Measurements from ENCODE around the gene NEDD4L.
"Not testable (repeated sequence)": the region's sequence is repeated elsewhere in the genome, so short reads cannot be mapped to it uniquely, and the experiment has no call there.

NEDD4L gene

DNA sequence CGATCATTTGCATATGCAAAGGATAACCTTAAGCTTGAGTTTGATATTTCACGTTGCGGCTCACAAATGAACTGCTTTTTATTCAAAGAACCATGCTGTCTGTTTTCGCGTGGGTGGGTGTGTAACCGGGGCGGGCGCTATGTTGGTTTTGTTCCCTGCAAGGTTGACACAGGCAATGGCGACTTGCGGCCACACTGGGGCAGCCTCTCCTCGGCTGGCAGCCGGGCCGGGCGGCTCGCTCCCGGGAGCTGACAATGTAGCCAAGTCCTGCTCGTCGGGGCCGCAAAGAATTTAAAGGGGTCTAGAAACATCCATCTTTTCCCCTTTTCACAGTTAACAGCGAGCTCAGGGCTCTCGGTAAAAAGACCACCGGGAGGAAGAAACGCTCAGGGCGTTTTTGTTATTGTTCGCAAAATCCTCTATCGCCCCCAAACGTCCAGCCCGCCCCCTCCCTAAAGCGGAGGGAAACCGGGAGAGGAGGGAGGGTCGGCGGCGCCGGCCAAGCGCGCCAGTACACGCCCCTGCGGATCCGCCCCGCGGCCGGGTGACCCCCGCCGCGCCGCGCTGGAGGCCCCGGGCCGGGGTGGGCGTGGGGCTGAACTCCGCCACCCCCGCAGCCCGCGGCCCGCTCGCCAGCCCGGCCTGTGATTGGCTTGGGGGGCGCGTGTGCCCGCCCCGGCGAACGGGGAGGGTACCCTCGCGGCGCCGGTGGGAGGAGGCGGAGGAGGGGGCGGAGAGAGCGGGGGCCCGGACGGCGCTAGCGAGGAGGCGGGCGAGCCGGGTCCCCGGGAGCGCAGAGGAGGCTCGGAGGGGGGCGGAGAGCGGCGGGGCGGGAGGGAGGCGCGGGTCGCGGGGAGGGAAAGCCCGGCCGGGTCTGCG lies at the start of gene NEDD4L:
TSS of gene NEDD4L (plus strand) at position 736 of the 879 bp plus-strand sequence. CDS start 435 bp downstream, outside the sequence.
- FAIRE-seq, result no peak

DNA sequence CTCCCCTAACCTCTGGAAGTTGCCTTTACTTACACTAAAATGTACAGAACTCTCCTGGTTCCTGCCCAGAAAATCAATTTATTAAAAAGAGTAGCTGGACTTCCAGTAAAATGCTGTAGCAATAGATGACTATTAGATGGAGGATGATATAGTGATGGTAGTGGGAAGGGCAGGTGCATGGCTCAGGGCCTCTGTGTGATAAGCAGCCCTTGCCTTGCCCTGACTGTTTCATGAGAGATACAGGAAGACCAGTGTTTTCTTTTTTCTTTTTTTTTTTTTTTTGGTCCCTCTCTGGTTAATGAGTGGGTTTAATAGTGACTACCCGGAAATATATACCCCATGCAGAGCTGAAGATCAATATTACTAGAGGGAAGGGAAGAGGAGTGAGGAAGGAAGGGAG lies 48.7 kb upstream of the NEDD4L start:
- FAIRE-seq, result no peak

DNA sequence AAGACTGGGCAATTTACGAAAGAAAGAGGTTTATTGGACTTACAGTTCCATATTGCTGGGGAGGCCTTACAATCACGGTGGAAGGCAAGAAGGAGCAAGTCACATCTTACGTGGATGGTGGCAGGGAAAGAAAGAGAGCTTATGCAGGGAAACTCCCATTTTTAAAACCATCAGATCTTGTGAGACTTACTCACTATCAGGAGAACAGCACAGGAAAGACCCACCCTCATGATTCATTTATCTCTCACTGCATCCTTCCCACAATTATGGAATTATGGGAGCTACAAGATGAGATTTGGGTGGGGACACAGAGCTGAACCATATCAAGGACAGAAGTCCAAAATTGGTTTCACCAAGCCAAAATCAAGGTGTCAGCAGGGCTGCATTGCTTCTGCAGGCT lies 47.1 kb upstream of the NEDD4L start:
- not testable (repeated sequence) for FAIRE-seq

DNA sequence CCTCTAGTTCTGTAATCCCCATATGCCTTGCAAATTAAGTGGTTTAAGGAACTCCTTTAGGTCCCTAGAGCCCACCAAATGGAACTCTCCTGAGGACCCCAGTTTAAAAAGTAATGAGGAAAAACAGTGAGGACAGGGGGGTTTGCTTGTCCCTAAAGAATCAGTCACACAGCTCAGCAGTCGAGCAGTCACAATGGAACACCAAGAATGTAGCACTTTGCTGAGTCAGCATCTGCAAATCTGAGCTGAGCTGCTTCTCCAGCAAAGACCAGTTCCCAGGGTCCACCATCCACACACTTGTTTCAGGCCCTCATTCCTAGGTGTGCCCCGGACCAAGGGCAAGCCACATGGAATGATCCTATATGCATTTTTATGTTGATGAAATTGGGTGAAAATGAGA lies 46.2 kb upstream of the NEDD4L start:
- FAIRE-seq, result no peak

DNA sequence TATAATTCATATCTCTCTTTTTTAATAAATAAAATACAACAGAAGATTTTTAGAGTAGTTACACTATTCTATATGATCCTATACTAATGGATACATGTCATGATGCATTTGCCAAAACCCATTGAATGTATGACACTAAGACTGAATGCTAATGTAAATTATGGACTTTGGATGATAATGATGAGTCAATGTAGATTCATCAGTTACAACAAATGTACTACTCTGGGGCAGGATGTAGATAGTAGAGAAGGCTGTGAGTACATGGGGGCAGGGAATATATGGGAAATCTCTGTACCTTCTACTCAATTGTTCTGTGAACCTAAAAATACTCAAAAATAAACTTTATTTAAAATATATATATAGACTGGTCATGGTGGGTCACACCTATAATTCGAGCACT lies 45.6 kb upstream of the NEDD4L start:
- FAIRE-seq, result no peak

DNA sequence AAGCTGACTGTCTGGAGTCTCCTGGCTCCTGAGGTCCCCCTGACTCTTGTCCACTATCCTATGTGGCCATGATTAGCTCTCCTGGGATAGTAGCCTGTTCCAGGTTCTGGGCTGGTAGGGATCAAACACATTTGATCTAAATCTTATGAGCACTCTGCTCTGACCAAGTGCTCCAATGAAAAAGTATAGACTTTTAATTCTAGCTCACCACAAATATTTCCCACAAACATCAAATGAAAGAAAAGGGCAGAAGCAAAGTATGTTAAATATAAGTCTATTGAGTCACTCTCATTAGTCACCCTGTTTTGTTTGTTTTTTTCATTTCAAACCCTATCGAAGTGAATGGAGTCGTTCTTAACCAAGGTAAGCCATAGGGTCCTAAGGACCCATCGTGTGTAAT lies 39.7 kb upstream of the NEDD4L start:
- no peak for FAIRE-seq

DNA sequence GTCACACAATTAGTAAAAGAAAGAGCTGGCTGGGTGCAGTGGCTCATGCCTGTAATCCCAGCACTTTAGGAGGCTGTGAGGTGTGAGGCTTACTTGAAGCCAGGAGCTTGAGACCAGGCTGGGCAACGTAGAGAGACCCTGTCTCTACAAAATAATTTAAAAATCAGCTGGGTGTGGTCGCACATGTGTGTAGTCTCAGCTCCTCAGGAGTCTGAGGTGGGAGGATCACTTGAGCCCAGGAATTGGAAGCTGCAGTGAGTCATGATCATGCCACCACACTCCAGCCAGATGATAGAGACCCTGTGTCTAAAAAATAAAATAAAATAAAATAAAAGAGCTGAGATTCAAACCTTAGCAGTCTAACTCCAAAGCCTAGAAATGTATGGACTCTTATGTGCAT lies 39.0 kb upstream of the NEDD4L start:
- no peak for FAIRE-seq

DNA sequence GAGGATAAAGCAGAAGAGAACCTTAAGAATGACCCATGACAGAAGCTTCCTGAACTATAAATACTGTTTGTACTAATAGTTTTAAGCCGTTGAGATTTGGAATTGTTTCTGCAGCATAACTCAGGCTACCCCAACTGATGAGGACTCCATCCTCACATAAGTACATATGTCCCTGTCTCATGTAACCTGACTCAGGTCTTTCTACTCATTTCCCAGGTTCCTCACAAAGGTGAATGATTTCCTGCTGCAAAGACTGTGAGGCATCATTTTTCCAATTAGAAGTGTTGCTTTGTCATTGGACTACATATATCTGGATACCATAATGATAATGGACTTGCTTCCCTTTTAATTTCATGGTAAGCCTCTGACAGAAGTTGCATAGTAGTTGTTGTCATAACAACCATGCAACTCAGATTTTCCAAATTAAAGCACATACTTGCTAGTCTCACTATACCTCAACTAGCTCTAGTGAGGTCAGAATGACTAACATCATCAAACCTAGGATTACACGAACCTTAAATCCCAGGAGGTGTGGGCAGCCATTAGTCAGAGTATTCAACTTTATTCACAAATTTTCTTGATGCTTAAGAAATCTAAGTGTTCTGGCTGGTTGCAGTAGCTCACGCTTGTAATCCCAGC lies 38.0 kb upstream of the NEDD4L start:
- no peak for FAIRE-seq

DNA sequence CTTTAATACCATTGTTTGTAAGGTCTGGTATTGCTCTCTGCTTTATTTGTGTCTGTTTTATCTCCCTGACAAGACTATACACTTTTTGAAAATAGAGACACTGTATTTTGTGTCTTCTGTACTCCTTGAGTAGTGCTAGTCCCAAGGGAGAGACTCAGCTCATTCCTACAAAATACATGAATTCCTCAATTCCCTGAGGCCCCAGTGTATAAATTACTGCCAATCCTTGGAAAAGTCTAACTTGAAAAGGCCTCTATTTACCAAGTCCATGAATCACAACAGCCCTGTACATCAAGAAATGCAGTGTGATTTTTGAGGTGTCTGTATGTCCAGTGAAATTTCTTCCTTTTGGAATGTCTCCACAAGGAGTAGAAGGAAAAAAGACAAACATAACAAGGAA lies 34.9 kb upstream of the NEDD4L start:
- FAIRE-seq, result no peak

DNA sequence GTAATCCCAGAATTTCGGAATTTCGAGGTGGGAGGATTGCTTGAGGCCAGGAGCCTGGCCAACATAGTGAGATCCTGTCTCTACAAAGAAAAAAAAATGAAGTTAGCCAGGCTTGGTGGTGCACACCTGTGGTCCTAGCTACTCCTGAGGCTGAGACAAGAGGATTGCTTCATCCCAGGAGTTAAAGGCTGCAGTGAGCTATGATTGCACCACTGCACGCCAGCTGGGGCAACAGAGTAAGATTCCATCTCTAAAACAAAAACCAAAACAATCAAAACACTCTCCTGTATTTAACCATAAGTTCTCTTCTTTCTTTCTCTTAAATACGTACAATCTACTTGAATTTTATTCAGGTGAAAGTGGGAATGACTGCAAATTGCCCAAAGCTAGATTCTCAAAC lies 33.8 kb upstream of the NEDD4L start:
- no peak for FAIRE-seq

DNA sequence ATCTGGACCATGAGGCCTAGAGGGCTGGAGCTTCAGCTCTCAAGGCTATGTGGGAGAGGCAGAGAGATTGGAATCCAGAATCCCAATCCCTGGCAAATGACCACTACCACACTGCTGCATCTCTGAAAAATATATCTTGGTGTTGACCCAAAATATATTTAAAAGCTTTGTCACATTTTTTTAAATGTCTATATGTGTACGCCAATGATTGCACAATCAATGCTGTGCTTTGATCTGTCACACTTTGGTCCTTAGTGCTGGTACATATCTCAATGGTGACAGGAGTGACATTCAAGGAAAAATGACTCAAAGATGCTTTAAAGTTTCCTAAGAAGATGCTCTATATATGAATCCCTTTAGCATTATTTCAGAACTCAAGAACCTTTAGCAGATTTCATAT lies 31.7 kb upstream of the NEDD4L start:
- no peak for FAIRE-seq

DNA sequence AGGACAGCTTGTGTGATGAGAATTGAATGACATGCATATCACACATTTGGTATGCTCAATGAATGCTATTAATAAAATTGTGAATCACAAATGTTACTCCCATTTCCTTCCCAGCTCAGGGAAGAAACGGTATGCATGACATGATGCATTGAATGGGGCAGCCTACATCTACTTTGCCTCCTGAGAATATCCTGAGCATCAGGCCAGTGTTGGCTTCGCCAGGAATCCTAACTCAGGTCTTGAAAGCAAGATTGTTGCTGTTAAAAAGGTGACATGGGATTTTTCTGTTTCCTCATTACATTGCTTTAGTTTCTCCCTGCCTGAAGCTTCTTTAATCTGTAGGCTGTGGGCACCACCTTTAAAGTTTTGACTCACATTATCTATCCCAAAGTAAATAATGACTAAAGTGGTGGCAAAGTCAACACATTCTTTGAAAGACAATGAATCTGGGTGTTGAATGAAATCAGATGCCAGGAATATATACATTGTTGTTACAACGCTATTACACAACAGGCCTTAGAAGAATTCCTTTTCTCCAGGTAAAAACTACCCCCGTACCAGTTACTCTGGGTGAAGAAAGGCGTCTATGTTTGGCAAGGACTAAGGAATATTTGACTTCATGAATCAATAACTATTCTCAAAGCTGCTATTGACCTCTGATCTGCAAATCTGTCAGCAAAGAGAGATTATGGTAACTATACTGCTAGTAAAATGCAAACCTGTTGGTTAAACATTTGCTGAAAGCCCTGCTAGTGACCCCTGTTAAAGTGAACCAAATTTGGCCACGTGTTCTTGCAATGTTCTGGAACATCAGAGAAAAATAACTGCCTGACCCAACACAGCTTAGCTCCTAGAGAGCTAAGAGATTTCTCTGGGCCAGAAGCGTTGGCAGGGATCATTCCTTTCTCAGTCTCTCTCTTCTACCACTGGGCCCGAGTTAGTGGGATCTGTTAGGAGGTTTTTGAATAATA lies 30.5 kb upstream of the NEDD4L start:
- FAIRE-seq, result no peak

DNA sequence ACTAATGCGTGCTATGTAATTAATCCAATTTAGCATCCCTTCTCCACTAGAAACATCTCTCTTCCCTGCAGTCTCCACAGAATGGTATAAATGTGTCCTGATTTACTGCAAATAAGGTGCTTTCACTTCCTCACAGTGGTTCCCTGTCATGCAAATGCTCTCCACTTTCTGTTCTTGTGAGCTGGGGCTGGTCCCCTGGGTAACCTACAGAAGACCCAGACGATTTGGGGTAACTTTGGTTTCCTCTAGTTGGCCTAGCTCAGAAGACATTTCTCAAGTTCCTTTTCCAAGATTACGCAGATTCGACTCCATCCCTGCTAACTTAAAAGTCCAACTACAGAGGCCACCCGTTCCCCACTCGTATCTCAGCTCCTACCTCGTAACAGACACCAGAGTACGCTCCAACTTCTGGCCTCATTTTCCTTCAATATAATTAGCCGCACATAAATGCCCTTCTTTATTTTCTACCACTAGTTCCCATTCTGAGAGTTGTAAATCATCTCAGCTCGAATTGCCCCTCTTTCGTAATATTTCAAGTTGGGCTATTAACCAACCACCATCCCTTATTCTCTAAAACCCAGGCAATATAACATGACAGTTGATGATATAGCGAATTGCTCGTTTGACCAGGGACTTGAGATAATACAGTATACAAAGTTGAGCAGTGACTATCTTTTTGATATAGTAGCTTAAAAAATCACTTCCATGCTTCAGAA lies 28.8 kb upstream of the NEDD4L start:
- no peak for FAIRE-seq

DNA sequence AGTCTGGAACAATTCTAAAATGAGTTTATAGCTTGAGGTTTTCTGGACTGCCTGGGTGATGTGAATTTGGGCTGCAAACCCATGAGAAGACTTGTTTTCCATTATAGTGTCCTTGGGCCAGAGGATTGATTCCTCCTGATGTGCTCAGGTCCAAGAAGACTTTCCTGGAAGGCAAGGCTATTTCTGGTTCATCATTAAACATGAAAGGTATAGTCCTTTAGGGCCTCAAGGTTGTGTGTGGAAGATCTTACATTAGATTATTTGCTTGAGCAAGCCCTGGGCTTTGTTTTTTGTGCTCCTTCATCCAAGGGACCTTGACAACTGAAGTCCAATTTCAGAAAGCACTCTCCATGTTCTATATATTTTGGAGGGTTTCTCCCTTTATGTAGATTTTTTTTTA lies 26.8 kb upstream of the NEDD4L start:
- FAIRE-seq, result no peak

DNA sequence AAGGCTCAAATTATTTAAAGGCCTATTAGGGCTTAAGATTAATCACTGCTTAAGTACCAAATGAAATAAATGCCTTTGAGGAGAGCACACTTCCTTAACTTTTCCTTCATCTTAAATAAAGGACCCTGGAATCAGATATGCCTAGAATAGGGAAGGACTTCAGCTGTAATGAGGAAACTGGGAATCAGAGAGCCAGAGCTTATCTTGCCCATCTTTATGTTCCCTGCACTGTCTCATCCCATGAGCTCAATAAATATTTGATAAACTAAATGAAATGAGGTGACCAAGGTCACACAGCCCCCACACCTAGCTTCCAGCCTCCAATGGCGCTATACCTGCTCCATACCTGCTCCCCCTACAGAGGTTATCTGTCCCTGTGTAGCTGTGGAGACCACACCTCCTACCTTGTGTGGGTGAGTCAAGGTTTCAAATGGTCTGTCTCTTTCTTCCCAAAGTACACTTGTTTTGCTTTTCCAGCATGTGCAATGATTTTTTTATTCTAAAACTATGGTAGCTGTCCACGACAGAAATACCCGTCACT lies 23.4 kb upstream of the NEDD4L start:
- no peak for FAIRE-seq

DNA sequence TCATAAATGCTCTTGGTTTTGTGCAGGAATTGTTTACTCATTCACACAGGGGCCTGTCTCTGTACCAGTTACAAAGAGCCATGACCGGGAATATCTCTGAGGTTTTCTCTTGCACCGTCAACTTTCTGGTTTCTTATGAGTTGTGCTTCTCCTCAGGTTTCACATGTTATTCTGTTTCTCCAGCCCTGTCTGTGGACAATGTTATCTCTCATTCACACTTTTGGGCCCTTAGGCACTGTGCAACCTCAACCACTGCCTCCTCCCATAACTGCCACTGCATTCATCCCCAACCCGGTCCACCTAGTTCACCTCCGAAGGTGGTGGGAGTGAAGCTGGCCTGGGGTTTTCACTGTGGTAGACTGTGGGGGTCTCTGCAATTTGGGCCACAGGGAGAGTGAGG lies 22.5 kb upstream of the NEDD4L start:
- no peak for FAIRE-seq

DNA sequence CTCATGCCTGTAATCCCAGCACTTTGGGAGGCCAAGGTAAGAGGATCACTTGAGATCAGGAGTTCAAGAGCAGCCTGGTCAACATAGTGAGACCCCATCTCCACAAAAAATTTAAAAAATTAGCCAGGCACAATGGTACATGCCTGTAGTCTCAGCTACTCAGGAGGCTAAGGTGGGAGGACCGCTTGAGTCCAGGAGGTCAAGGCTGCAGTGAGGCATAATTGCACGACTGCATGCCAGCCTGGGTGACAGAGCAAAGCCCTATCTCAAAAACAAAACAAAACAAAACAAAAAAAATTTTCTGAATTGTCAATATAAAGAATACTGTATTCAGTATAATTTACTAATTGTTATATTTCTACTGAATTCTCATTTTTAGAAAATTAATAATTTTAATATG lies 20.9 kb upstream of the NEDD4L start:
- FAIRE-seq, result no peak

DNA sequence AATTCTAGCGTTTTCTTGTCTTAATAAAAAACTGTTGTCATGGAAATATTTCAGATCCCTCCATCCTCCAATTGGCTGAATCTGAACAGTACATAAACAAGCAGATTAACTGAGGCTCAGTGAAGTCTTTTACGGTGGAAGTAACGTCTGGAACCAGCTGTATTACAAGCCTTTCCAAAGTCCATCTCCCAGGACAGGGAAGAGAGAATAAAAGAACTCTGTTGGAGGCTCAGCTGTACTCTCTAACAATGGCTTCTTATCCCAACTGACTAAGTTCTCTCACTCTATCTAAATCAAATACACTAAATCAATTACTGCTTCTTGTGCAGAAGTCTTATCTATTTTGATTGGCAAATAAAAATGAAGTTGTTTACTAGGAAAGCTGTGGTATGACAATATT lies 19.9 kb upstream of the NEDD4L start:
- no peak for FAIRE-seq

DNA sequence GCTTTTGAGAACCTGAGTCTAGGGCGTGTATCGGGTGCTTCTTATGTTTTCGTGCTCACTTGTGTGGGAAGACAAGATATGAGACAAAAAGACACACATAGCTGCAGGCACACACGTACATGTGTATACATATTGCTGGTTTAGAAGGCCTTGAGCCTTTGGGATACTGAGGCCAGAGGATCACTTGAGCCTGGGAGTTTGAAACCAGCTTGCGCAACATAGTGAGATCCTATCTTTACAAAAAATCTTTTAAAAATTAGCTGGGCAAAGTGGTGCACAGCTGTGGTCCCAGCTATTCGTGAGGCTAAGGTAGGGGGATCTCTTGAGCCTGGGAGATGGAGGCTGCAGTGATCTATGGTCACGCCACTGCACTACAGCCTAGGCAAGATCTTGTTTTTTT lies 18.8 kb upstream of the NEDD4L start:
- FAIRE-seq, result no peak

DNA sequence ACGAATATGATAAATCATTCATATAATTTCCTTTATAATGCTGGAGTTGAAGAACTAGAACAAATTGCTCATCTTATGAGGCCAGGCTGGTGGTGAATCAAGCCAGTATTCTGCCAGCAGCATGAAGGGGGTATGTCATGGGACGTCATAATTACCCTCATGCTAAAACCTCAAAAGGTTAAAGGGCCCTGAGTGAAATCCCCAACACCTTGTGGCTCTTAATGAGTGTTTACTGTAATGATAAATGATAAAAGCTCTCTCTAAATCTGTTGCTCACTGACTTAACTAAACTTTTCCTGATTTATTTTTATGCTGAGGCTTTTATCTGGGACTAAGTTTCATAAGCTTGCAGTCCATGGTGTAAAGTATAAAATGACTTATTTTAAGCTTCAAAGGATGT lies 18.3 kb upstream of the NEDD4L start:
- no peak for FAIRE-seq

DNA sequence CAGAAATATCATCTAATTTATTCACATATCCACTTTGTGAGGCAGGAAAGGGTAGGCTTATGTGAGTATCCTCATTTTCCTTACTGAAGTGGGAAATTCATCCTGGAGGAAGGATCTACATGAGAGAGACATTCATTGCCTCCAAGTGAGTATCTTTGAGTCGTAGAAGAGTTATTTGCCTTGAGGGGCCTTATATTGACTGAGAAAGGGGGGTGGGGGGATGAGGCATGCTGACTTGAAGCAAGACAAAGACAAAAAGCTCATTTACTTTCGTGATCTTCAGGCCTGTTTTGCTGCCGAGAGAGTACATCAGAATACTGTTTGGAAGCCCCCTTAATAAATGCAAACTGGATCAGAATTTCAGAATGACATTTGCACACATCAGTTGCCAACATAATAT lies 17.6 kb upstream of the NEDD4L start:
- FAIRE-seq, result no peak

DNA sequence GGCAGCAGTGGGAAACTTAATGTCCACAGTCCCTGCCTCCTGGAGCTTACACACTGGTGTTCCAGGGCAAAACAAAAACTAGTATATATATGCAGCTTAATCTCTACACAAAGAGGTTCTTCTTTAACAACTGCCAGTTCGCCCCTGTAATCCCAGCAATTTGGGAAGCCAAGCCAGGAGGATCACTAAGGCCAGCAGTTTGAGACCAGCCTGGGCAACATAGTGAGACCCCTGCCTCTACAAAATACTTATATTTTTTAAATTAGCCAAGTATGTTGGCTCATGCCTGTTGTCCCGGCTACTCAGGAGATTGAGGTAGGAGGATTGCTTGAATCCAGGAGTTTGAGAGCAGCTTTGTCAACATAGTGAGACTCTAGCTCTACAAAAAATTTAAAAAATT lies 17.2 kb upstream of the NEDD4L start:
- FAIRE-seq, result no peak

Data from TTC549 (cell line).